Mesendoderm (in vitro differentiated cells): ENCODE measurements around the gene ZC3H7B.
A peak's percentile ranks its signal among the peaks of the same experiment; 100 is the strongest.

Experiments used
- DNase-seq: peaks from one replicate; pipeline ENCODE4 v3.0.0; 2013
- H2AK5ac ChIP-seq: 2 replicates; pipeline ENCODE4 v1.6.1; 2013; ENCODE audit warnings: low read length, inconsistent platforms
- H2BK120ac ChIP-seq: 2 replicates; pipeline ENCODE4 v1.6.1; 2013; ENCODE audit warnings: low read depth, mild to moderate bottlenecking, low read length, moderate library complexity, mixed read lengths
- H2BK15ac ChIP-seq: replicated peaks from 2 replicates; pipeline ENCODE4 v1.6.1; 2013; ENCODE audit warnings: low read depth, mild to moderate bottlenecking, moderate library complexity
- H2BK5ac ChIP-seq: 2 replicates; pipeline ENCODE4 v1.6.1; 2013; ENCODE audit warnings: low read length, inconsistent platforms
- H3K18ac ChIP-seq: 2 replicates; pipeline ENCODE4 v1.6.1; 2013; ENCODE audit warnings: mild to moderate bottlenecking, low read length, mixed read lengths
- H3K23ac ChIP-seq: one replicate; pipeline ENCODE4 v1.6.1; 2013; ENCODE audit warnings: low read length
- H3K27ac ChIP-seq: 2 replicates; pipeline ENCODE4 v1.5.1; 2013; ENCODE audit warnings: low read depth, mild to moderate bottlenecking, inconsistent platforms, low read length, moderate library complexity
- H3K27me3 ChIP-seq: 2 replicates; pipeline ENCODE4 v1.6.1; 2013; ENCODE audit warnings: low read length, control low read depth, mild to moderate bottlenecking, inconsistent platforms; ENCODE audit not compliant: insufficient read depth, poor library complexity
- H3K36me3 ChIP-seq: 2 replicates; pipeline ENCODE4 v1.6.1; 2013; ENCODE audit warnings: low read length, inconsistent platforms; ENCODE audit not compliant: control insufficient read depth, insufficient read depth
- H3K4ac ChIP-seq: one replicate; pipeline ENCODE4 v1.6.1; 2013; ENCODE audit warnings: low read depth, mild to moderate bottlenecking, low read length, moderate library complexity
- H3K4me1 ChIP-seq: 2 replicates; pipeline ENCODE4 v1.6.1; 2013; ENCODE audit warnings: low read depth, low read length, inconsistent platforms; ENCODE audit not compliant: control insufficient read depth
- H3K4me2 ChIP-seq: 2 replicates; pipeline ENCODE4 v1.6.1; 2013; ENCODE audit warnings: low read length
- H3K4me3 ChIP-seq: 2 replicates; pipeline ENCODE4 v1.5.1; 2013; ENCODE audit warnings: mild to moderate bottlenecking, low read length
- H3K56ac ChIP-seq: one replicate; pipeline ENCODE4 v1.6.1; 2013; ENCODE audit warnings: low read length
- H3K79me1 ChIP-seq: 2 replicates; pipeline ENCODE4 v1.6.1; 2013; ENCODE audit warnings: low read length, inconsistent platforms
- H3K79me2 ChIP-seq: 2 replicates; pipeline ENCODE4 v1.6.1; 2013; ENCODE audit warnings: mild to moderate bottlenecking, low read length; ENCODE audit not compliant: control insufficient read depth, insufficient read depth
- H3K9ac ChIP-seq: 2 replicates; pipeline ENCODE4 v1.6.1; 2013; ENCODE audit warnings: low read length, inconsistent platforms
- H4K5ac ChIP-seq: one replicate; pipeline ENCODE4 v1.6.1; 2013; ENCODE audit warnings: low read length
- H4K8ac ChIP-seq: one replicate; pipeline ENCODE4 v1.6.1; 2013; ENCODE audit warnings: low read depth, mild to moderate bottlenecking, control low read depth, low read length, moderate library complexity
- WGBS: extraction: QIAGEN DNeasy Blood & Tissue Kit; methylation state at CpG from one replicate; pipeline ENCODE4 v1.1.7; 2013; ENCODE audit warnings: low lambda C conversion rate, missing lambda C conversion rate; ENCODE audit not compliant: insufficient coverage; ENCODE audit errors: extremely low coverage; 5-methylcytosine and 5-hydroxymethylcytosine counted together

The ZC3H7B gene

DNA sequence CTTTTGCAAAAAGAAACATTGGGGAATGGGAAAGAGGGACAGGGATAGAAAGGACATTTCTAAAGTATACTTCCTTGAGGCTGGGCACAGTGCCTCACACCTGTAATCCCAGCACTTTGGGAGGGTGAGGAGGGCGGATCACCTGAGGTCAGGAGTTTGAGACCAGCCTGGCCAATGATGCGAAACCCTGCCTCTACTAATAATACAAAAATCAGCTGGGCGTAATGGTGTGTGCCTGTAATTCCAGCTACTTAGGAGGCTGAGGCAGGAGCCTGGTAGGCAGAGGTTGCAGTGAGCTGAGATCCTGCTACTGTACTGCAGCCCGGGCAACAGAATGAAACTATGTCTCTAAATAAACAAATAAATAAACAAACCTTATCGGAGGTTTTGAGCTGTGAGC lies 64.1 kb downstream of the ZC3H7B start:
- Histone ChIP-seq H3K23ac (no peak overlapping the region), H3K27me3 (no peaks in the 10 kb centered on the region), H4K8ac (no peak overlapping the region), H2BK15ac (no peak overlapping the region), H2BK5ac (no peak overlapping the region), H3K79me2 (no peaks in the 10 kb centered on the region), H3K4me1 (no peaks in the 10 kb centered on the region), H3K4me3 (no peak overlapping the region), H3K4me2 (no peak overlapping the region), H3K56ac (no peak overlapping the region), H3K18ac (no peak overlapping the region), H3K36me3 (no peaks in the 10 kb centered on the region), H3K9ac (no peak overlapping the region), H4K5ac (no peak overlapping the region), H2BK120ac (no peak overlapping the region), H2AK5ac (no peak overlapping the region), H3K4ac (no peak overlapping the region), H3K79me1 (no peaks in the 10 kb centered on the region), H3K27ac (no peak overlapping the region)
- no peak for DNase-seq
- WGBS = no CpG with 5 or more reads among the region's 5 CpGs

DNA sequence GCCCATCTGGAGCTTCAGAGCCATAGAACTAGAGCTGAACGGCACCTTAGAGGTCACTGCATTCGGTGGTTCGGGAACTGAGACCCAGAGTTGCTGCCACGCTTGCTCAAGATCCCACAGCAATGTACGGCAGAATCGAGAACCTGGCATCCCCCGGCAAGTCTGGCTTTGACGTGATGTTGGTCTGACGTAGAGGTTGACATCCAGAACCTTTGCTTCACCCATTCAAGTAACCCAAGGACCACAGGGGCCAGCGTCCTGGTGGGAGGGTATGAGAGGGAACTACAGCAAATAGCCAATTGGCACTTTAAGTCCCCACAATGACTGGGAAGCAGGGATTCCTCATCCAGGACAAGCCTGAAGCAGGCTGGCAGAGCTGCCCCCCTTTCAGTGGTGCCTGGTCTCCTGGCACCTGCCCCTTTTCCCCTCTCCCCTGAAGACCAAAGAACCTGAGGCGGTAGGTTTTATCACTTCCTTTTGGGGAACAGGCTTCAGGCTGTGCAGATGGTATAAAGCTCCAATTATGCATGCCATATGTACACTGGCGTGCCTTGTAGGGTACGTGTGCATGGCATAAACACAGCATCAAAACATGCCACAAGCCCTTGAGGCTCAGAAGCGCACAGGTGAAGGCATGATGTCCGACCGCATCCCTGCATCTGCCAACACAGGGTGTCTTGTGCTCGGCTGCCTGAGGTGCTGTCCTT lies 65.2 kb downstream of the ZC3H7B start:
- Histone ChIP-seq H3K4me2 (no peak overlapping the region), H3K18ac (no peak overlapping the region), H3K4me1 (no peaks in the 10 kb centered on the region), H2BK120ac (no peak overlapping the region), H3K27me3 (no peaks in the 10 kb centered on the region), H4K5ac (no peak overlapping the region), H2AK5ac (no peak overlapping the region), H3K9ac (no peak overlapping the region), H3K36me3 (no peaks in the 10 kb centered on the region), H3K4ac (no peak overlapping the region), H2BK15ac (no peak overlapping the region), H3K27ac (no peak overlapping the region), H3K79me1 (no peaks in the 10 kb centered on the region), H3K79me2 (no peaks in the 10 kb centered on the region), H2BK5ac (no peak overlapping the region), H3K4me3 (no peak overlapping the region), H4K8ac (no peak overlapping the region), H3K56ac (no peak overlapping the region), H3K23ac (no peak overlapping the region)
- no peak for DNase-seq
- no CpG with 5 or more reads among the region's 17 CpGs for WGBS

DNA sequence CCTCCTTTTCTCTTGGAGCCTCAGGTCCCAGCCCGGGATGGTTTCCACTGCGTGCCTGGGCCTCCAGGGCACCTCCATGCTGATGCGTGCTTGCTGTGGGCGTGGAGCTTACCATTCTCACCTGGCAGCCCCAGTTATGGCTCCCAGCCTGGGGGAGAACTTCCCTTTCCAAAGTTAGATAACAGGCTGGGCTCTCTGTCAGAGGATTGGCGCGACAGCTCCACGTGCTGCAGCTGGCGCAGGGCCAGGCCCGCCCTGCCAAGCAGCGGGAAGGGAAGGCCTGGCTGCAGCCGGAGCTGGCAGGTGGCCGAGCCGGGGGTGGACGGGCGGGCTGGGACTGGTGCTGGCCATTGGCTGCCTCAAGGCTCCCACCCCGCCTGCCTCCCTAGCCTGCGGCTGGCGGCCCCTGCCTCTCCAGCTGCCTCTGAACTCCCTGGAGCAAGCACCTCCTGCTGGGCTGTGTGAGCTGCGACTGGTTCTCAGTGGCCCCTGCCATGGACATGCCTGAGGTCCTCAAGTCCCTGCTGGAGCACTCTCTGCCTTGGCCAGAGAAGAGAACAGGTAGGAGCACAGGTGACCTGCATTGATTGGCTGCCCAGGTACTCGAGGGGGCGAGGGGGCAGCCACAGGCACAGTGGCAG lies 65.8 kb downstream of the ZC3H7B start:
- no peak overlapping the region for H2BK5ac ChIP-seq
- H2AK5ac ChIP-seq = no peak overlapping the region
- peak; percentile 38 for DNase-seq
- WGBS = no CpG with 5 or more reads among the region's 21 CpGs
- H3K27ac ChIP-seq = no peak overlapping the region
- H3K79me1 ChIP-seq = no peaks in the 10 kb centered on the region
- no peak overlapping the region for H3K4me3 ChIP-seq
- no peak overlapping the region for H4K5ac ChIP-seq
- H3K27me3 ChIP-seq = no peaks in the 10 kb centered on the region
- no peak overlapping the region for H3K4me2 ChIP-seq
- no peaks in the 10 kb centered on the region for H3K4me1 ChIP-seq
- no peak overlapping the region for H4K8ac ChIP-seq
- H2BK15ac ChIP-seq = no peak overlapping the region
- no peaks in the 10 kb centered on the region for H3K79me2 ChIP-seq
- no peak overlapping the region for H3K4ac ChIP-seq
- no peak overlapping the region for H3K23ac ChIP-seq
- no peak overlapping the region for H3K18ac ChIP-seq
- H2BK120ac ChIP-seq = no peak overlapping the region
- no peak overlapping the region for H3K56ac ChIP-seq
- H3K36me3 ChIP-seq = no peaks in the 10 kb centered on the region
- no peak overlapping the region for H3K9ac ChIP-seq

DNA sequence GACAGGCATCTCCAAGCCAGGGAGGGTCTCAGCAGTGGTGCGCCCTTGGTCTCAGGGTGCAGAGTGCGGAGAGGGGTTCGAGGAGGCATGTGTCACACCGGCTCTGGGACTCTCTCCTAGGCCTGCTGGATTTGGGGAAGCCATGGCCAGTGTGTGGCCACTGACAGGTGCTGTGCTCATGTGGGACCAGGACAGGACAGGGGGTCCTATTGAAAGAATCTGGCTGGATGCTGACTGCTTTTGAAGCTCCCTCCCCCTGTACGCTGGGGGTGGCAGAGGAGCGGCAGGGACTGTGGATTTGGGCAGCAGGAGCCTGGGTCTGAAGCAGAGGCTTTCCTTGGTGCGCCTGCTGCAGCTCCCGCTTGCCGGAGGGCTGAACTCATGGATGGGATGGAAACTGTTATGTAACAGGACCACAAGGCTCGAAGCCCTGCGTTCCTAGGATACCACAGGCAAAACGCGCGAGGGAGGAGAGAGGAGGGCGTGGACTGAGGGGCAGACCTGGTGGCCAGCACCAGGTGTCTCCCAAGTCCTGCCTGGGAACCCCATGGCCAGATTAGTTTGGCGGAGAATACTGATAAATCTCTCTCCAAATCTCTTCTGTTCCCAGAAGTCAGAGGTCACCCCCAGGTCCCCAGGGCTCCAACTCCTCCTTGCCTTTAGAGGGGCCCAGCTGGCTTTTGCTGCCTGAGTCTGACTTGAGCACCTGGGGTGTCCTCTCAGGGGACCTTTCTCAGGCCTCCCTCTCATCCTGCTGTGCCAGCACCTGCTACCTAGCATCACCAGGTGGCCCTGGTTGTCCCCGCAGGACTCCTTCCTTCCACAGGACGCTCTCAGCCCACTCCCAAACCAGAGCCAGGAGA lies 66.6 kb downstream of the ZC3H7B start:
- Histone ChIP-seq H3K27ac (no peak overlapping the region), H3K4ac (no peak overlapping the region), H3K36me3 (no peaks in the 10 kb centered on the region), H3K9ac (no peak overlapping the region), H3K4me2 (no peak overlapping the region), H2AK5ac (no peak overlapping the region), H3K23ac (no peak overlapping the region), H3K56ac (no peak overlapping the region), H3K4me1 (no peaks in the 10 kb centered on the region), H3K79me2 (no peaks in the 10 kb centered on the region), H4K5ac (no peak overlapping the region), H3K79me1 (no peaks in the 10 kb centered on the region), H2BK5ac (no peak overlapping the region), H3K18ac (no peak overlapping the region), H2BK120ac (no peak overlapping the region), H2BK15ac (no peak overlapping the region), H3K27me3 (no peaks in the 10 kb centered on the region), H4K8ac (no peak overlapping the region), H3K4me3 (no peak overlapping the region)
- no CpG with 5 or more reads among the region's 18 CpGs for WGBS
- DNase-seq = no peak

DNA sequence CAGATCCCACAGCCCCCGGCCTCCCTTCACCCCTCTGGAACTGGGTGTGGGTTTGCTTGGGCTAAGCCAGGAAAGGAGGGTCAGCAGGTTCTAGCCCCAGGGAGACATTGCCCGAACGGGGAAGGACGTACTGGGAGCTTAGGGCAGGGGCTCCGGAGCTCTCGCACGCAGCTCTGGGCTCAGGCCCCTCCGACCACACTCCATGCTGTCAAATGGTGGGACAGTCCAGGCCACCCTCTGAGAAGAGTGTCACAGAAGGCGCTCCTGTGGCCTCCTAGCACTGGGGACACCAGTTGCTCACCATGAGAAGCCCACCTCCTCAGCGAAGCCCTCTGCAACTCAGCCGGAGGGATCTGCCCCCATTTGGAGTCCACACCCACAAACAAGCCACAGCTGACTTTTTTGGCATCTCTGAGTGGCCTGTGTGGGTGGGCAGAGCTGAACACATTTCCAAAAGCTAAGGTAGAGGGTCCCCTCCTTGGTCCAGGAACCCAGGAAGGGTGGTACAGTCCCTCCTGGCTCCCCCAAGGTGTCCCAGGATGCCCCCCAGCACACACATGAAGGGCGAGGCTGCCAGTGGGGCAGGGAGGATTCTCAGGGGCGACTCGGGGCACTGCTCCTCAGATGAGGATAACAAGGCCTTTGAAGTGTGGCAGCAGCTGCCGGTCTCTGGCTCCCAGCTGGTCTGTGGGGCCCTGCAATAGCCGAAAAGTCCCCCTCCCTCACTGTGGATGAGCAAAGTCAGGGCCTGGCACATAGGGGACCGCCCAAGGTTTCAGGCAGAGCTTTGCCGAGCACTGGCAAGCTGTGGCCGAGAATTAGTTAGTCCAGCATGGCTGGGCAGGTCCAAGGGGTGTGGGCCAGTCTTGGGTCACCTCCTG lies 67.5 kb downstream of the ZC3H7B start:
- Histone ChIP-seq H3K4me2 (no peak overlapping the region), H3K4ac (no peak overlapping the region), H3K18ac (no peak overlapping the region), H4K8ac (no peak overlapping the region), H3K23ac (no peak overlapping the region), H3K27me3 (no peaks in the 10 kb centered on the region), H2BK120ac (no peak overlapping the region), H3K56ac (no peak overlapping the region), H3K4me3 (no peak overlapping the region), H2AK5ac (no peak overlapping the region), H3K36me3 (no peaks in the 10 kb centered on the region), H3K4me1 (no peaks in the 10 kb centered on the region), H2BK5ac (no peak overlapping the region), H2BK15ac (no peak overlapping the region), H3K27ac (no peak overlapping the region), H3K9ac (no peak overlapping the region), H3K79me1 (no peaks in the 10 kb centered on the region), H4K5ac (no peak overlapping the region), H3K79me2 (no peaks in the 10 kb centered on the region)
- DNase-seq = no peak
- WGBS = no CpG with 5 or more reads among the region's 19 CpGs
